HEK293 (cell line): ENCODE measurements around the gene CD47.

Source experiments
- CTCF ChIA-PET: fragments of 350-600 bp; formaldehyde crosslinking; extraction: SDS; loops from one replicate; lab custom pipeline; 2021; ENCODE audit warnings: antibody characterized with exemption; lab: Yijun Ruan, JAX
- POLR2A ChIA-PET: fragments of 300-600 bp; formaldehyde crosslinking; extraction: SDS; loops from one replicate; lab custom pipeline; 2020; ENCODE audit warnings: antibody characterized with exemption, inconsistent platforms; lab: Yijun Ruan, JAX
- H3K27ac ChIP-seq: fragments of 200-500 bp; sonication (Bioruptor generic); 2 replicates; pipeline ENCODE4 v1.5.1; 2014; ENCODE audit warnings: low read depth, low read length, control low read depth, inconsistent platforms; ENCODE audit errors: extremely low read depth
- H3K36me3 ChIP-seq, 2 experiments: fragments of 200-500 bp in 1 of 2; sonication (Bioruptor generic) in 1 of 2; 1 replicate in 1 of 2; 2 replicates in 1 of 2; pipeline ENCODE4 v1.5.1; 2014 to 2017; ENCODE audit warnings: inconsistent platforms in 2 of 2, low read length in 2 of 2; ENCODE audit not compliant: control insufficient read depth in 2 of 2, insufficient read depth in 1 of 2
- H3K4me1 ChIP-seq: fragments of 200-500 bp; sonication (Bioruptor generic); 2 replicates; pipeline ENCODE4 v1.5.1; 2014; ENCODE audit warnings: mild to moderate bottlenecking, low read length, inconsistent platforms; ENCODE audit not compliant: control insufficient read depth, insufficient read depth
- H3K4me3 ChIP-seq: 2 replicates; pipeline ENCODE4 v1.5.1; 2011; ENCODE audit warnings: low read depth, mild to moderate bottlenecking, control low read depth, low read length, moderate library complexity
- H3K9me3 ChIP-seq: fragments of 200-500 bp; sonication (Bioruptor generic); 2 replicates; pipeline ENCODE4 v1.5.1; 2014; ENCODE audit warnings: low read depth, low read length, inconsistent platforms; ENCODE audit not compliant: control insufficient read depth, insufficient read depth
- GFI1B ChIP-seq: fragments of 450-650 bp; formaldehyde crosslinking; IDR thresholded peaks from 2 replicates; pipeline ENCODE4 v1.5.1; 2016; ENCODE audit warnings: missing biosample characterization, missing genetic modification characterization
- HOXA7 ChIP-seq: sonication (generic); formaldehyde crosslinking; IDR thresholded peaks from 2 replicates; pipeline ENCODE4 v1.8.1; 2022; ENCODE audit warnings: missing genetic modification reagents, borderline replicate concordance
- IKZF3 ChIP-seq: fragments of 450-650 bp; IDR thresholded peaks from 2 replicates; pipeline ENCODE4 v1.5.0; 2018; ENCODE audit warnings: missing biosample characterization, mild to moderate bottlenecking, missing genetic modification characterization, moderate library complexity
- PRDM1 ChIP-seq: fragments of 450-650 bp; formaldehyde crosslinking; IDR thresholded peaks from 2 replicates; pipeline ENCODE4; 2016; ENCODE audit warnings: missing biosample characterization, missing genetic modification characterization
- WT1 ChIP-seq: fragments of 450-650 bp; formaldehyde crosslinking; IDR thresholded peaks from 2 replicates; pipeline ENCODE4 v1.5.1; 2016; ENCODE audit warnings: missing biosample characterization, missing genetic modification characterization
- ZBTB17 ChIP-seq: fragments of 450-650 bp; formaldehyde crosslinking; IDR thresholded peaks from 2 replicates; pipeline ENCODE4 v1.5.1; 2016; ENCODE audit warnings: missing biosample characterization, missing genetic modification characterization
- ZFHX2 ChIP-seq: fragments of 450-650 bp; formaldehyde crosslinking; conservative IDR thresholded peaks from 2 replicates; pipeline ENCODE4 v1.5.1; 2016; ENCODE audit warnings: missing biosample characterization, missing genetic modification characterization
- ZFP37 ChIP-seq: fragments of 450-650 bp; formaldehyde crosslinking; IDR thresholded peaks from 2 replicates; pipeline ENCODE4 v1.5.1; 2016; ENCODE audit warnings: missing biosample characterization, missing genetic modification characterization
- ZFP69B ChIP-seq: fragments of 450-650 bp; formaldehyde crosslinking; IDR thresholded peaks from 2 replicates; pipeline ENCODE4 v1.5.1; 2016; ENCODE audit warnings: missing biosample characterization, missing genetic modification characterization
- ZNF174 ChIP-seq: fragments of 450-650 bp; formaldehyde crosslinking; IDR thresholded peaks from 2 replicates; pipeline ENCODE4 v1.5.0; 2017; ENCODE audit warnings: missing biosample characterization, mild to moderate bottlenecking, missing genetic modification characterization
- ZNF239 ChIP-seq: fragments of 450-650 bp; formaldehyde crosslinking; IDR thresholded peaks from 2 replicates; pipeline ENCODE4 v1.5.1; 2016; ENCODE audit warnings: missing biosample characterization, missing genetic modification characterization
- ZNF274 ChIP-seq, 2 experiments: fragments of 200-500 bp in 1 of 2; fragments of 450-650 bp in 1 of 2; sonication (Bioruptor generic) in 1 of 2; formaldehyde crosslinking in 1 of 2; IDR thresholded peaks; 2 replicates each; pipeline versions ENCODE4 v1.5.1 to v1.6.1; 2014 to 2016; ENCODE audit warnings: borderline replicate concordance in 1 of 2, inconsistent platforms in 1 of 2, low read length in 1 of 2, missing biosample characterization in 1 of 2, missing genetic modification characterization in 1 of 2
- ZNF426 ChIP-seq: fragments of 450-650 bp; formaldehyde crosslinking; IDR thresholded peaks from 2 replicates; pipeline ENCODE4 v1.5.1; 2017; ENCODE audit warnings: missing biosample characterization, missing genetic modification characterization, mild to moderate bottlenecking, inconsistent platforms, moderate library complexity
- ZNF521 ChIP-seq: fragments of 450-650 bp; formaldehyde crosslinking; IDR thresholded peaks from 2 replicates; pipeline ENCODE4 v1.5.1; 2017; ENCODE audit warnings: missing biosample characterization, mild to moderate bottlenecking, missing genetic modification characterization
- ZNF555 ChIP-seq: fragments of 450-650 bp; formaldehyde crosslinking; conservative IDR thresholded peaks from 2 replicates; pipeline ENCODE4 v1.5.1; 2017; ENCODE audit warnings: missing biosample characterization, mild to moderate bottlenecking, missing genetic modification characterization, inconsistent platforms
- ZNF843 ChIP-seq: fragments of 450-650 bp; formaldehyde crosslinking; IDR thresholded peaks from 2 replicates; pipeline ENCODE4 v1.5.1; 2016; ENCODE audit warnings: missing biosample characterization, missing genetic modification characterization
- TF ChIP-seq, protein P1 (sequence below): fragments of 450-650 bp; formaldehyde crosslinking; IDR thresholded peaks from 2 replicates; pipeline ENCODE4 v1.5.1; 2016; ENCODE audit warnings: missing biosample characterization, missing genetic modification characterization
- TF ChIP-seq, protein P2 (sequence below): fragments of 450-650 bp; formaldehyde crosslinking; IDR thresholded peaks from 2 replicates; pipeline ENCODE4 v1.5.1; 2016; ENCODE audit warnings: missing biosample characterization, missing genetic modification characterization
- TF ChIP-seq, protein P3 (sequence below): fragments of 450-650 bp; formaldehyde crosslinking; IDR thresholded peaks from 2 replicates; pipeline ENCODE4 v1.5.1; 2016; ENCODE audit warnings: missing biosample characterization, missing genetic modification characterization

The CD47 gene

DNA sequence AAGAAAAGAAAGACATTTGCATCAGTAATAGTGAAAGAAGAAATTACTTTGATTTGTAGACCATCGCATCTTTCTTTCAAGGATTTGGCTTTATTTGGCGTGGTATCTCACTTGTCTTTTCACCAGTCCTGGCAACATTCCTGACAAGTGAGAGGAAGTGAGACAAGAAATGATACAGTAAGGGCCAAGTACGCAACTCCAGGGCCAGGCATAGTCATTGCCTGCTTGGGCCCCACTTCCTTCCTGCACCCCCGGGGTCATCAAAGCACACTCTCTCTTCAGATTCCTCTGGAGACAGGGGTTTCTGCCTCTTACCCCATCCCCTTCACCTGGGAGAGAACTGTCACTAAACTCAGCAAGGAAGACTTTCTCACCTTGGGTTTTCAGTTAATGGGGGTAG is 55.1 kb downstream of the CD47 start:
- ChIA-PET CTCF (no interaction called here), POLR2A (no interaction called here)
- no peak overlapping the region for H3K27ac ChIP-seq
- no peak for TF ChIP-seq ZNF555 (tag by site-specific recombination)
- no peak for TF ChIP-seq ZNF426 (tag by site-specific recombination)
- TF ChIP-seq ZNF521 (tag by site-specific recombination), result no peak
- no peak for TF ChIP-seq ZNF174 (tag by site-specific recombination)
- TF ChIP-seq, all 188 proteins: peak for 0
- no peaks in the 10 kb centered on the region for H3K9me3 ChIP-seq
- no peaks in the 10 kb centered on the region for H3K4me1 ChIP-seq
- H3K4me3 ChIP-seq, result no peak overlapping the region
- H3K36me3 ChIP-seq, result no peaks in the 10 kb centered on the region

DNA sequence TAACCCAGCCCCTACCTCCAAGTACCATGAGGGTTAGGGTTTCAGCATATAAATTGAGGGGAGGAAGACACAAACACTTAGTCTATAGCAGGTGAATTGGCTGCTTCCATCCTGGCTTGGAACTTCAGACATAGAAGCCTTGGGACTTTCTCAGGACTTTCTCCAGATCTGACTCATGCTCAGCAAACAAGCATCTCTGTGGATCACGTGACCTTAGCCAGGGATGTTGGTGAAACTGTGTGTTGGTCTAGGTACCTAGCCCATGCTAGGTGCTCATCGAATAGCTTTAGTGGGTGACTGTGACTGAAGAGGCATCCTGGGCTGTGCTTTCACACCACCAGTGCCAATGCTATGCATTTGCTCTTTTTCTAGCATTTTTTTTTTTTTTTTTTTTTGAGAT is 58.9 kb downstream of the CD47 start:
- Histone ChIP-seq H3K4me3 (no peak overlapping the region), H3K36me3 (no peaks in the 10 kb centered on the region), H3K4me1 (no peaks in the 10 kb centered on the region), H3K9me3 (no peaks in the 10 kb centered on the region), H3K27ac (no peak overlapping the region)
- CTCF ChIA-PET, result interaction anchor here (1.1 kb wide), 1 partner anchor 94 kb away, joined by 3 read pairs; no protein-coding TSS in a partner anchor
- TF ChIP-seq PRDM1 (tag by site-specific recombination), result 0 out of 2 replicates have a peak, but pooled peaks have one; percentile 22
- TF ChIP-seq, protein P1, sequence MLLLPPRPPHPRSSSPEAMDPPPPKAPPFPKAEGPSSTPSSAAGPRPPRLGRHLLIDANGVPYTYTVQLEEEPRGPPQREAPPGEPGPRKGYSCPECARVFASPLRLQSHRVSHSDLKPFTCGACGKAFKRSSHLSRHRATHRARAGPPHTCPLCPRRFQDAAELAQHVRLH, result no peak
- POLR2A ChIA-PET, result no interaction called here

DNA sequence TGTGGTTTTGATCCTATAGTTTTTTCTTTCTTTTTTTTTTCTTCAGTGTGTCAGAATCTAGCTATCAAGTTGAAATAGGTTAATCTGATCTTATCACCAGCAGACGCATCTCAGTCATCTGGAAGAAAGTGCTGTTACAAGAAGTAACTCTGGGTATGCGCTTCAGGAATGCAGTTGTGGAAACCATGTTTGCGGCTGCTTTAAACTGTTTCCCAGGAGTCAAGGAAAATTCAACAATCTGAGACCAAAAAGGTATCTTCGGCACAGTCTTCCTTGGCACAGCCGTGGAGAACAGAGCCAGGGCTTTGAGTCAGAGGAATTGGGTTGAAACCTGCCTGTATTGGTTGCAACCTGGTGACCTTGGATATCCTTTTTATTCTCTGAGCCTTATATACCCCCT is 59.9 kb downstream of the CD47 start:
- H3K4me3 ChIP-seq, result no peak overlapping the region
- no peak overlapping the region for H3K27ac ChIP-seq
- no peak for TF ChIP-seq ZBTB17
- no peak for TF ChIP-seq ZNF426 (tag by site-specific recombination)
- TF ChIP-seq, all 188 proteins: peak for 0
- Histone ChIP-seq H3K4me1 (no peaks in the 10 kb centered on the region), H3K9me3 (no peaks in the 10 kb centered on the region), H3K36me3 (no peaks in the 10 kb centered on the region)
- ChIA-PET CTCF (interaction anchor here (0.6 to 0.7 kb wide), 2 partner anchors 58 to 747 kb away, joined by 3 read pairs; no protein-coding TSS in a partner anchor), POLR2A (no interaction called here)

DNA sequence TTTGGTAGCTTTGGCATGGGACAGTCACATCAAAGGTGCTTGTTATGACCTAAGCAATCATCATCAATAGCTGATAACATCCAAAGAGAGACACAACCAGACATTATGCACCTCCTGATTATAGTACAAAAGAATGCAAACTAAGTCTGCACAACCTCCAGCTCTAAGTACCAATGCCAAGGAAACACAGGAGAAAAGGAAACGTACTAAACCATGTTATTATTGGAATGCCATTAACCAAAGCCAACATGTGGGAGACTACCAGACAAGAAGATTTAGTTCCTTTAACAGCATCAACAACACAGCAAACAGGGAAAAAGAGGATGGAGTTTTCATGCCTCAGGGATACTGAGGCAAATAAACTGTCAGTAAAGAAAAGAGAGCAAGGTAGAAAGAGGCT is 61.4 kb downstream of the CD47 start:
- Histone ChIP-seq H3K4me3 (no peak overlapping the region), H3K27ac (no peak overlapping the region), H3K36me3 (no peaks in the 10 kb centered on the region), H3K9me3 (no peaks in the 10 kb centered on the region), H3K4me1 (no peaks in the 10 kb centered on the region)
- ChIA-PET CTCF (no interaction called here), POLR2A (no interaction called here)
- TF ChIP-seq HOXA7, result no peak

DNA sequence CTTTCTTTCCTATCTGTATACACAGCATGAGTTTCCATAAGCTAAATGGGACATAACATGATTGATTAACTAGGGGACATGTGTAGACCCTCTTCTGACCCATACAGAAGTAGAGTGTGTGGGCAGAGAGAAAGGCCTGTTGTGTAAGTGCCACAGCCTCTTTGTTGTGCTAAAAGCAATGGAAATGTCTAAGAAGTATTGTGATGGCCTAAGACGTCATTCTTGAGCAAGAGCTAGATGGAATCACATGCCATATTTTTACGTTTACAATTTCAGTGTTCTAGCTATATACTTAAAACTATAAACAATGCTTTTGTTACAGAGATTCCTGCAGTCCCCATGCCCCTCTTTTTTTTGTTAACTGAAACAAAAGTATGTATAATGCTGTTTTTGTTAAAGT is 61.9 kb downstream of the CD47 start:
- no peaks in the 10 kb centered on the region for H3K4me1 ChIP-seq
- ChIA-PET POLR2A (interaction anchor here (0.6 kb wide), 1 partner anchor 24 kb away, joined by 7 read pairs; no protein-coding TSS in a partner anchor), CTCF (interaction anchor here (0.6 kb wide), 1 partner anchor 445 kb away, joined by 5 read pairs; no protein-coding TSS in a partner anchor)
- no peaks in the 10 kb centered on the region for H3K9me3 ChIP-seq
- H3K4me3 ChIP-seq, result no peak overlapping the region
- no peak overlapping the region for H3K27ac ChIP-seq
- no peaks in the 10 kb centered on the region for H3K36me3 ChIP-seq
- TF ChIP-seq ZNF274 (IDR thresholded peaks at IDR 0.05; ENCODE audit: low read length) (no peak), ZNF274 (tag by site-specific recombination; IDR thresholded peaks at IDR 0.05; ENCODE audit: borderline replicate concordance) (no peak), ZFP37 (tag by site-specific recombination) (no peak), ZNF239 (tag by site-specific recombination) (no peak), ZFP69B (no peak), IKZF3 (tag by site-specific recombination) (no peak), WT1 (tag by site-specific recombination) (no peak), ZNF555 (tag by site-specific recombination) (no peak), ZFHX2 (tag by site-specific recombination) (no peak), GFI1B (tag by site-specific recombination) (no peak), ZNF843 (no peak)
- TF ChIP-seq, protein P2, sequence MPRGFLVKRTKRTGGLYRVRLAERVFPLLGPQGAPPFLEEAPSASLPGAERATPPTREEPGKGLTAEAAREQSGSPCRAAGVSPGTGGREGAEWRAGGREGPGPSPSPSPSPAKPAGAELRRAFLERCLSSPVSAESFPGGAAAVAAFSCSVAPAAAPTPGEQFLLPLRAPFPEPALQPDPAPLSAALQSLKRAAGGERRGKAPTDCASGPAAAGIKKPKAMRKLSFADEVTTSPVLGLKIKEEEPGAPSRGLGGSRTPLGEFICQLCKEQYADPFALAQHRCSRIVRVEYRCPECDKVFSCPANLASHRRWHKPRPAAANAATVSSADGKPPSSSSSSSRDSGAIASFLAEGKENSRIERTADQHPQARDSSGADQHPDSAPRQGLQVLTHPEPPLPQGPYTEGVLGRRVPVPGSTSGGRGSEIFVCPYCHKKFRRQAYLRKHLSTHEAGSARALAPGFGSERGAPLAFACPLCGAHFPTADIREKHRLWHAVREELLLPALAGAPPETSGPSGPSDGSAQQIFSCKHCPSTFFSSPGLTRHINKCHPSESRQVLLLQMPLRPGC (tag by site-specific recombination), result no peak
- TF ChIP-seq, protein P3, sequence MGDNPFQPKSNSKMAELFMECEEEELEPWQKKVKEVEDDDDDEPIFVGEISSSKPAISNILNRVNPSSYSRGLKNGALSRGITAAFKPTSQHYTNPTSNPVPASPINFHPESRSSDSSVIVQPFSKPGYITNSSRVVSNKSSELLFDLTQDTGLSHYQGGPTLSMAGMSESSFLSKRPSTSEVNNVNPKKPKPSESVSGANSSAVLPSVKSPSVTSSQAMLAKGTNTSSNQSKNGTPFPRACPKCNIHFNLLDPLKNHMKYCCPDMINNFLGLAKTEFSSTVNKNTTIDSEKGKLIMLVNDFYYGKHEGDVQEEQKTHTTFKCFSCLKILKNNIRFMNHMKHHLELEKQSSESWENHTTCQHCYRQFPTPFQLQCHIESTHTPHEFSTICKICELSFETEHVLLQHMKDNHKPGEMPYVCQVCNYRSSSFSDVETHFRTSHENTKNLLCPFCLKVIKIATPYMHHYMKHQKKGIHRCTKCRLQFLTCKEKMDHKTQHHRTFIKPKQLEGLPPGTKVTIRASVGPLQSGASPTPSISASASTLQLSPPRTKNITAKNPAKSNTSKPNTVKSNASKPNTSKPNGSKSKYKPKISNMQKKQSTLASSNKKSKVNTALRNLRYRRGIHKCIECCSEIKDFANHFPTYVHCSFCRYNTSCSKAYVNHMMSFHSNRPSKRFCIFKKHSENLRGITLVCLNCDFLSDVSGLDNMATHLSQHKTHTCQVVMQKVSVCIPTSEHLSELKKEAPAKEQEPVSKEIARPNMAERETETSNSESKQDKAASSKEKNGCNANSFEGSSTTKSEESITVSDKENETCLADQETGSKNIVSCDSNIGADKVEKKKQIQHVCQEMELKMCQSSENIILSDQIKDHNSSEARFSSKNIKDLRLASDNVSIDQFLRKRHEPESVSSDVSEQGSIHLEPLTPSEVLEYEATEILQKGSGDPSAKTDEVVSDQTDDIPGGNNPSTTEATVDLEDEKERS (tag by site-specific recombination), result no peak
